ENCODE data around the gene HOXA11. TPM values are rescaled to one million over a fixed set of nuclear protein-coding genes. Genes with fewer than 3 reads are reported as not detected.

The HOXA11 gene
- total RNA-seq, 1 donor from 2014 or later, result not detected

GRCh38 chr7:27143950-27144780 lies 40.9 kb downstream of the HOXA11 start:
- intact Hi-C loops (cut with DNase I), result no loop called here
- DNase-seq (ENCODE audit: low spot score), result no peak

DNA sequence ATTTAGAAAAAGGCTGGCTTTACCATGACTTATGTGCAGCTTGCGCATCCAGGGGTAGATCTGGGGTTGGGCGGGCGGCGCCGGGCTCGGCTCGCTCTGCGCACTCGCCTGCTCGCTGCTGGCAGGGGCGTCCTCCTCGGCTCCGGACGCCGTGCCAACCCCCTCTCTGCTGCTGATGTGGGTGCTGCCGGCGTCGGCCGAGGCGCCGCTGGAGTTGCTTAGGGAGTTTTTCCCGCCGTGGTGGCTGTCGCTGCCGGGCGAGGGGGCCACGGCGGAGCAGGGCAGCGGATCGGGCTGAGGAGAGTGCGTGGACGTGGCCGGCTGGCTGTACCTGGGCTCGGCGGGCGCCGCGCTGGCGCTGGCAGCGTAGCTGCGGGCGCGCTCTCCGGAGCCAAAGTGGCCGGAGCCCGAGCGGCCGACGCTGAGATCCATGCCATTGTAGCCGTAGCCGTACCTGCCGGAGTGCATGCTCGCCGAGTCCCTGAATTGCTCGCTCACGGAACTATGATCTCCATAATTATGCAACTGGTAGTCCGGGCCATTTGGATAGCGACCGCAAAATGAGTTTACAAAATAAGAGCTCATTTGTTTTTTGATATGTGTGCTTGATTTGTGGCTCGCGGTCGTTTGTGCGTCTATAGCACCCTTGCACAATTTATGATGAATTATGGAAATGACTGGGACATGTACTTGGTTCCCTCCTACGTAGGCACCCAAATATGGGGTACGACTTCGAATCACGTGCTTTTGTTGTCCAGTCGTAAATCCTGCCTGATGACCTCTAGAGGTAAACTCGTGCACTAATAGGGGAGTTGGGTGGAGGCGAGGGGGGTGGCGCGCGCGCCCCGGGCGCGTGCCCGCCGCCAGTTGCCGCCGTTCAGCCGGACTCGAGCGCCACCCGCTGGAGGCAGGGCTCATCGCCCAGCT lies 41.7 kb downstream of the HOXA11 start, which contains the start of gene HOXA5:
TSS of gene HOXA5 (minus strand) at position 659 of the 927 bp plus-strand sequence. CDS start at position 585, 74 bp downstream.
- DNase-seq (ENCODE audit: low spot score), result peak; percentile 73
- intact Hi-C loops (cut with DNase I), result no loop called here

GRCh38 chr7:27142580-27143022 lies 42.4 kb downstream of the HOXA11 start:
- intact Hi-C loops (cut with DNase I), result no loop called here
- peak; percentile 43 for DNase-seq (ENCODE audit: low spot score)

GRCh38 chr7:27141923-27142579 lies 43.0 kb downstream of the HOXA11 start:
- peak; percentile 66 for DNase-seq (ENCODE audit: low spot score)
- intact Hi-C loops (cut with DNase I), result no loop called here

DNA sequence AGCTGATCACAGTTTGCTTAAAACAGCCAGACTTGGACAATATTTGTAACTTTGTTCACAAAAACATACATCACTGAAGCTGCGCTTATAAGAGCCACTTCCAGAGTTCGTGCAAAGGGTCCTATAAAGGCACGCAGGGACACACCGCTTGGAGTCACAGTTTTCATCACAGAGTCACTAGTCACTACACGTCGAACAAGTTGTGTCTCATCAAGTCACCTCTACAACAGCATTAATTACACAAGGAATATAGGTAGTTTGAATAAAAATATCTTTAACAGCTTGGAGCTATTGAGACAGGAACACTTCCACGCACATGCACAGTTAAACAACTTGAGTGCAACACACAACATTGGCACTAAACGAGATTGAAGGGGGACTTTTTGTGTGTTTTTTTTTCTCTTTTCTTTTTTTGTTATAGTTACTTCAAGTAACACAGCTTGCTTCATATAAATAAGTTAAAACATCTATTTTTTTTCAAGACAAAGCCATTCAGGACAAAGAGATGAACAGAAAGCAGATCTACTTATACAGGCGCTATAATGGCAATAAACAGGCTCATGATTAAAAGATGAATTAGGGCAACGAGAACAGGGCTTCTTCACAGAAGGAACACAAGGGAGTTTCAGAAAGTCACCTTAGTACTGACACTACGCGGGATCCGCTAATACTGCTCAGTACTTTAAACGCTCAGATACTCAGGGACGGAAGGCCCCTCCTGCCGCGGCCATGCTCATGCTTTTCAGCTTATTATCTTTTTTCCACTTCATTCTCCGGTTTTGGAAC lies 43.7 kb downstream of the HOXA11 start:
- intact Hi-C loops (cut with DNase I), result no loop called here
- no peak for DNase-seq (ENCODE audit: low spot score)

- no peak for DNase-seq (ENCODE audit: low spot score)
- intact Hi-C loops (cut with DNase I), result no loop called here
Measured at GRCh38 chr7:27140126-27140857, 44.7 kb downstream of the HOXA11 start.

DNA sequence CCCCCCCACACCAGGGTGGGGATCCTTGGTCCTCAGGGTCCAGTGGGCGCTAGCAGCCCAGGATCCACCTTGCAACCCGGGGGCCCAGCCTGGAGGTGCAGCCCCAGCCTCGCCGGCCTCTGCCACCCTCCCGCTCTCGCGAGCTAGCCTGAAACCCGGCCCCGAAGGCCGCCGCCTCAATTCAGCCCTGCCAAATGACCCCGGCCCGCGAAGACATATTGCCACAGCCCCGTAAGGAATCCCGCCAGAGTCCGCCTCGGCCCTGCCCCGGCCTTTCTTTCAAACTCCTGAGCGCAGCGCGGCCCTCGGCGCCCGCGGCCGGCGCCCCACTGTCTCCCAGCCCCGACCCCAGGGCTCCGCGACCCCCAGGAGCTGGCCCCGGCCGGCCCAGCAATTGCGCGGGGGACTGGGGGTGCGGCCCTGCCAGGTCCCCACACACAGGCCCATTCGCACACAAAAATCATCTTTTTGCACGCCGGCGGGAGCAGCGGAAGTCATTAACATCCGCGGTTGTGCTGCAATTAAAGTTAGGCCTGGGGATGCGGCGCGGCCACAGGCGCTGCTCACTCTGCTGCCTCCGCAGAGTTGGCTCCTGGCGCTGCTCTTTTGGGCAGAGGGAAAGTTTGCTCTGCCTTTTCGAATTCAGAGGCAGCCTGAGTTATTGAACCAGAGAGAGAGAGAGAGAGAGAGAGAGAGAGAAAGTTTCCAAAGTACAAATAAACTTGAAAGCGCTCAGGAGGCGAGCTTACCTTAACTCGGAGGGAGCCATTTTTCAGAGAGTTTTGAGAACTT lies 45.5 kb downstream of the HOXA11 start:
- no peak for DNase-seq (ENCODE audit: low spot score)
- intact Hi-C loops (cut with DNase I), result no loop called here

- intact Hi-C loops (cut with DNase I), result no loop called here
- DNase-seq (ENCODE audit: low spot score), result no peak
Measured at GRCh38 chr7:27138985-27139333, 46.1 kb downstream of the HOXA11 start.

DNA sequence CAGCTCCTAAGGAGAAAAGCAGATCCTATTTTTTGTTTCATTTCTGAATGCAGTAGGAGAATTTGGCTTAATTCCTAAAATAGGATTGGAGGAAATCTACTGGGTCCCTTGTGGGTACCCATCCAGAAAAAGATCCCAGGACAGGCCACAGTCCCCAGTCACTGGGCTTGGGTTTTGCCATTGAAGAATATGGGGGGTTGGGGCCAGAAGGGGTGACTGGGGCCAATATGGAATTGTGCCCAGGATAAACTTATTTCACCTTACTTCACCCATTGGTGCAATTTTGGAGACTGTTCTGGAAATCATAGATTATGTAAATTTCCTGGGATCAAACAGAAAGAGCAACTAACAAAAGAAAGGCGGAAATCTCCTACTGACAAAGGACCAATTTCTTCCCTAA lies 46.6 kb downstream of the HOXA11 start:
- intact Hi-C loops (cut with DNase I), result no loop called here
- no peak for DNase-seq (ENCODE audit: low spot score)

- DNase-seq (ENCODE audit: low spot score), result no peak
- intact Hi-C loops (cut with DNase I), result no loop called here
Measured at GRCh38 chr7:27137640-27138315, 47.3 kb downstream of the HOXA11 start.

GRCh38 chr7:27134392-27134791 lies 50.6 kb downstream of the HOXA11 start:
- intact Hi-C loops (cut with DNase I), result loop anchor here (5.0 kb wide), 1 partner anchor 272 kb away; the partner anchor contains the start of gene SKAP2
- no peak for DNase-seq (ENCODE audit: low spot score)

DNA sequence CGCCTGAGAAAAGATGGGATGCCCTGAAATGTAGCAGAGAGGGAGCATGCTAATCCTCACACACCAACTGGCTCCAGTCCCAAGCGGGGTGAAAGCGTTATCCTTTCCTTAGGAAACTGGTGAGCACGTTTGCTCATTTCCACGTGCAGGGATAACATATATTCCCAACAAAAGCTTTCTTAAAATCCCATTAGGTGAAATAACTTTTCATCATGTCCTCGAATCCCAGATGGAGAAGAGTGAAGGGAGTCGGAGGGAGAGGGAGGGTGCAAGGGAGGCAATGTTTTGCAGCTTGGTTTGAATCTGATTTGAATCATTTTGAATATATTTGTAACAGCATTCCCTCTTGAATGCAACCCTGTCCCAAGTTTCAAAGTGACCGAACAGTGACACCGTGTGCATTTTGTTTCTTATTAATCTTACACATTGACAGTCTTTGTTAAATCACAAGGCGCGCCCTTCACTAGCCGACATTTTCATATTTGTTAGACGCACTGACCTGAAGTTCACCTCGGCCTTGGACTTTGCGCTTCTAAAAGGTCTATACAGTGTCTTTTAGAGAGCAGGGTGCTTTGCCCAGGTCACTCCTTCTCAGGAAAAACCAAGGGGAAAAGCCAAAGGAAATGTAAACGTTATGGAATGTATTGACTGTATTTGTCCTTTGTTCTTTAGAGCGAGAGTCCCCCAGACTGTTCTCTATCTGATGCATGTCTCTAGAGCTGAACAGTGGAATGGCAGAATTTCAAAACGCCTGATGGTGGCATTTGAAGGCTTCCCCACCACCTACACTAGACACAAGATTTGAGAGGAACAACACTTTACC lies 51.4 kb downstream of the HOXA11 start:
- intact Hi-C loops (cut with DNase I), result loop anchor here (5.0 kb wide), 1 partner anchor 271 kb away; the partner anchor contains the start of gene SKAP2
- no peak for DNase-seq (ENCODE audit: low spot score)

DNA sequence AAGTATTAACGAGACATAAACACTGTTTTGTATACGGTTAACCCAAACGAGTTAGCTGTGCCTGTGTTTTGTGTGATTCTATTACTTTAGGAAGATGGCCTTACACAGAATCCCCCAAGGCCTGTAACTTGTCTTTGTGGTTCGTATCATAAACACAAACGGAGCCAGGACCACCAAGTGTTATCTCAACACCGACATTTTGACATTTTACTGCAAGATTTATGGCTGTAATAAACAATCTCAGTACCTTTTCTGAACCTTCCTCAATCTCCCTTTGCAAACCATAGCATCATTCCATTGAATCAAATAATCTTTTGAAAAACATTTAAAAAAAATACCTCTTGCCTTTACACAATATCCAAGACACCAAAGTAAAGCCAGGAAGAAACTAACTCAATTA lies 52.1 kb downstream of the HOXA11 start:
- intact Hi-C loops (cut with DNase I), result loop anchor here (5.0 kb wide), 1 partner anchor 271 kb away; the partner anchor contains the start of gene SKAP2
- no peak for DNase-seq (ENCODE audit: low spot score)

GRCh38 chr7:27132214-27132613 lies 52.8 kb downstream of the HOXA11 start:
- intact Hi-C loops (cut with DNase I), result loop anchor here (5.0 kb wide), 1 partner anchor 270 kb away; the partner anchor contains the start of gene SKAP2

GRCh38 chr7:27131390-27131819 lies 53.6 kb downstream of the HOXA11 start:
- intact Hi-C loops (cut with DNase I), result loop anchor here (5.0 kb wide), 1 partner anchor 269 kb away; the partner anchor contains the start of gene SKAP2

More at GRCh38 chr7:27132214-27132613, 52.8 kb downstream of the HOXA11 start:
- DNase-seq (ENCODE audit: low spot score), result no peak

More at GRCh38 chr7:27131390-27131819, 53.6 kb downstream of the HOXA11 start:
- DNase-seq (ENCODE audit: low spot score), result no peak
